ENCODE data around the gene TIMM44. TPM values are rescaled to one million over a fixed set of nuclear protein-coding genes. Genes with fewer than 3 reads are reported as not detected.

Gene TIMM44
- total RNA-seq, 4 donors from 2014 or later, result 53.9 to 168 (median 94.1) TPM

DNA sequence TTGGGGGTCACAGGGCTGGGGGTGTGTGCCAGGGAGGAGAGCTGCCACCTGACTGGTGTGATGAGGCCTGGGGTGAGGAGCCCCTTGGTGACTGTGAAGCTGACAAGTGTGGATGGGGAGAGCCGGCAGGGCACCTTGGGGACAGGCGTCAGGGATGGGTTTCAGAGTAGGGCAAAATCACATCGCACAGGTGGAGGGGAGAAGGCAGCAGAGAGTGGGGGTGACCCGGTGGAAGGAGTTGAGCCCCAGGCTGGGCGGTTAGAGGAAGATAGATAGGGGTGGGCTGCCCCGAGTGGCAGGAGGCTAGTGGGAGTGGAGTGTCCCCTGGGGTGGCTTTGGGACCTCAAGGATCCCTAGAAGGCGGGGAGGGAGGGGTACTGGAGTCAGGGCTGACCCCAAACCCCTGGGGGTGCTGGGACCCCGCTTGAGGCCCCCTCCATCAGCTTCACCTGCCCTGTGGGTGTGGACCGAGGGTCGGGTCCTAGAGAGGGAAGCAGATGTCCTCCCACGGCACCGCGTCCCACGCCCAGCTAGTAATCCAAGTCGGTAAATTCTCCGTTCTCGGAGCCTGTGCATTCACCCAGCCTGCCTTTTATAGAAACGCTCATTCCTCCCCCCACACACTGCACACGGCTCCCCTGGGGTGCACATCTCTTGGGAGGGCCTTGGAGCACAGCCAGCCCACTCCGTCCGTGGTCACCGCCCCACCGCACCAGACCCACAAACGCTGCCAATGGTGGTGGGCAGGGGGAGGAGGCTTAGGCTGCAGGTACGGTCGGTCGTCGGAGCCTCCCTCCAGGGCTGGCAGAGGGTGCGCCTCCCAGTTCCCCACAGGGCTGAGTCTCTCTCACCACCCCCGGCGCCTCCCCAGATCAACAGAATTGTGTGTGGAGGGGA is 19.9 kb downstream of the TIMM44 start:
- no peak overlapping the region for H3K4me3 ChIP-seq
- no peaks in the 10 kb centered on the region for H3K9me3 ChIP-seq
- H3K36me3 ChIP-seq, result peaks cover 0 to 11% of the 10 kb centered on the region in 2 donors
- in situ Hi-C loops (cut with MboI; ENCODE audit: low sequenced_read_pairs in 4 of 4), result no loop called here
- H3K27me3 ChIP-seq, result peaks cover 5 to 16% (median 6%) of the 10 kb centered on the region in 3 donors
- intact Hi-C loops (cut with DNase I; ENCODE audit: low total_unique reads), result no loop called here
- H3K4me1 ChIP-seq, result peaks cover 19 to 37% of the 10 kb centered on the region in 2 donors
- no peak for DNase-seq
- ATAC-seq, result no peak
- H3K27ac ChIP-seq, result no peak overlapping the region
- TF ChIP-seq POLR2A (IDR thresholded peaks at IDR 0.05), result no peak
- TF ChIP-seq, protein P1, sequence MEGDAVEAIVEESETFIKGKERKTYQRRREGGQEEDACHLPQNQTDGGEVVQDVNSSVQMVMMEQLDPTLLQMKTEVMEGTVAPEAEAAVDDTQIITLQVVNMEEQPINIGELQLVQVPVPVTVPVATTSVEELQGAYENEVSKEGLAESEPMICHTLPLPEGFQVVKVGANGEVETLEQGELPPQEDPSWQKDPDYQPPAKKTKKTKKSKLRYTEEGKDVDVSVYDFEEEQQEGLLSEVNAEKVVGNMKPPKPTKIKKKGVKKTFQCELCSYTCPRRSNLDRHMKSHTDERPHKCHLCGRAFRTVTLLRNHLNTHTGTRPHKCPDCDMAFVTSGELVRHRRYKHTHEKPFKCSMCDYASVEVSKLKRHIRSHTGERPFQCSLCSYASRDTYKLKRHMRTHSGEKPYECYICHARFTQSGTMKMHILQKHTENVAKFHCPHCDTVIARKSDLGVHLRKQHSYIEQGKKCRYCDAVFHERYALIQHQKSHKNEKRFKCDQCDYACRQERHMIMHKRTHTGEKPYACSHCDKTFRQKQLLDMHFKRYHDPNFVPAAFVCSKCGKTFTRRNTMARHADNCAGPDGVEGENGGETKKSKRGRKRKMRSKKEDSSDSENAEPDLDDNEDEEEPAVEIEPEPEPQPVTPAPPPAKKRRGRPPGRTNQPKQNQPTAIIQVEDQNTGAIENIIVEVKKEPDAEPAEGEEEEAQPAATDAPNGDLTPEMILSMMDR (IDR thresholded peaks at IDR 0.05 in 4 of 5, conservative IDR thresholded peaks at IDR 0.05 in 1 of 5), result no peak

DNA sequence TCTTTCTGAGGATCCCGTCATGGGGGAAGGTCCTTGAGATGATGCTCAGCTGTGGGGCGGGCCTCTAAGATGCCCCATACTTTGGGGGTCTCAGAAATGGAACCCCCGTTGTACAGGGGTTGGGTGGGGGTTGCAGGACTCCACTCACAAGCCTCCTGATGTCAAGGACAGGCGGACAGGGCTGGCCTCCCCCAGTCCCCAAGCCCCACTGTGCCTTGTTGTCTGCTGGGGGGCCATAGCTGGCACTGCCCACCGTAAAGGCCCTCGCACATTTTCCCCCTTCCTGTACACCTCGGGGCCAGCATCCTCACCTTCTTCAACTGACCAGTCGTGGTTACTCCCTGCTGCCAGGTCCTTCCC is 20.6 kb downstream of the TIMM44 start:
- TF ChIP-seq POLR2A (IDR thresholded peaks at IDR 0.05), result no peak
- TF ChIP-seq, protein P1 (IDR thresholded peaks at IDR 0.05 in 4 of 5, conservative IDR thresholded peaks at IDR 0.05 in 1 of 5), result no peak
- no peak for DNase-seq
- peaks cover 0 to 11% of the 10 kb centered on the region in 2 donors for H3K36me3 ChIP-seq
- no peak overlapping the region for H3K4me3 ChIP-seq
- no peak overlapping the region for H3K27ac ChIP-seq
- in situ Hi-C loops (cut with MboI; ENCODE audit: low sequenced_read_pairs in 4 of 4) (no loop called here), intact Hi-C loops (cut with DNase I; ENCODE audit: low total_unique reads) (no loop called here)
- H3K9me3 ChIP-seq, result no peaks in the 10 kb centered on the region
- peaks cover 12 to 23% (median 13%) of the 10 kb centered on the region in 3 donors for H3K27me3 ChIP-seq
- H3K4me1 ChIP-seq, result peaks cover 15 to 34% of the 10 kb centered on the region in 2 donors
- ATAC-seq, result no peak

DNA sequence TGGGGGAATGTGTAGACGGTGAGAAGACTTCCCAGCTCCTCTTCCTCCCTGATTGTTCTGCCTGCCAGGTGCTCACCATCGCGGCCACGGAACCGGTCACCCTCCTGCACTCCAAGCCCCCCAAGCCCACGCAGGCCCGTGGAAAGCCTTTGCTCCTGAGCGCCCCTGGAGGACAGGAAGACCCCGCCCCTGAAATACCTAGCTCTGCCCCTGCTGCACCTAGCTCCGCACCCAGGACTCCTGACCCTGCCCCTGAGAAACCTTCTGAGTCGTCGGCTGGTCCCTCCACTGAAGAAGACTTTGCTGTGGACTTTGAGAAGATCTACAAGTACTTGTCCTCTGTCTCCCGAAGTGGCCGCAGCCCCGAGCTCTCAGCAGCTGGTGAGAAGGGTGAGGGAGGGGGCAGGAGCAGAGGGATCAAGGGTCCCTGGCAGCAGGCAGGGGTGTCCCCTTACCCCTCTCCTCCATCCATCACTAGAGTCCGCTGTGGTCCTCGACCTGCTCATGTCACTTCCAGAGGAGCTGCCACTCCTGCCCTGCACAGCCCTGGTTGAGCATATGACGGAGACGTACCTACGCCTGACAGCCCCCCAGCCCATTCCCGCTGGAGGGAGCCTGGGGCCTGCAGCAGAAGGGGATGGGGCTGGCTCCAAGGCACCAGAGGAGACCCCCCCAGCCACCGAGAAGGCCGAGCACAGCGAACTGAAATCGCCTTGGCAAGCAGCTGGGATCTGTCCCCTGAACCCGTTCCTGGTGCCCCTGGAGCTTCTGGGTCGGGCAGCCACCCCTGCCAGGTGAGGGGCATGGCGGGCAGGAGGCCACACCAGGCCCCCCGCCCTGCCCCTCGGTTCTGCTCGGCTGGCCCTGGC is 21.3 kb downstream of the TIMM44 start:
- intact Hi-C loops (cut with DNase I; ENCODE audit: low total_unique reads), result no loop called here
- TF ChIP-seq POLR2A (IDR thresholded peaks at IDR 0.05), result no peak
- TF ChIP-seq, protein P1 (IDR thresholded peaks at IDR 0.05 in 4 of 5, conservative IDR thresholded peaks at IDR 0.05 in 1 of 5), result no peak
- Histone ChIP-seq H3K9me3 (no peaks in the 10 kb centered on the region), H3K27me3 (peaks cover 16 to 29% (median 19%) of the 10 kb centered on the region in 3 donors), H3K36me3 (peaks cover 0 to 11% of the 10 kb centered on the region in 2 donors), H3K4me1 (peaks cover 16 to 33% of the 10 kb centered on the region in 2 donors), H3K27ac (no peak overlapping the region), H3K4me3 (peak overlapping the region in 1 of 4 donors; percentile 67)
- ATAC-seq, result no peak
- no peak for DNase-seq
- in situ Hi-C loops (cut with MboI; ENCODE audit: low sequenced_read_pairs in 4 of 4), result no loop called here

DNA sequence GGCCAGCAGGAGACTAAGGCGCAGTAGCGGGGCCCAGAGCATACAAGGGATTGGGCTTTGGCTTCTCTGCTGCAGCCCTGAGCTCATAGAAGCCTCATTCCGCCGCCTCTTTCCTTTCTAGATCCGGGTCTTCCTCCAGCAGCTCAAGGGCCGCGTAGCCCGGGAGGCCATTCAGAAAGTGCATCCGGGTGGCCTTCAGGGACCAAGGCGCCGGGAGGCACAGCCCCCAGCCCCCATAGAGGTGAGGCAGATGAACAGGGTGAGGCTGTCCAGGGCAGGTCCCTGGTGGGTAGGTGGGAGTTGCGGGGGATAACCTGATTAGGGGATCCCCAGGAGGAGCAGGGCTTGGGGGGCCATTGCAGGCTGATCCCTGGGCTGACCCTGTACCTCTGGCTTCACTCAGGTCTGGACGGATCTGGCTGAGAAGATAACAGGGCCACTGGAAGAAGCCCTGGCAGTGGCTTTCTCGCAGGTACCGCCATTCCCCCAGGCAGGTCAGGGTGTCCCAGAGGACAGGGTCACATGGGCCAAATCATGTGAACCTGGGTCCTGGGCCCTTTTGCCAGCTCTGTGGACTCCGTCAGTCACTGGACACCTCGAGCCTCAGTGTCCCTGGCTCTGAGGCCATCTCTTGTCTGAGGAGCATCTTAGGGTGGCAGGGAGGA is 22.0 kb downstream of the TIMM44 start:
- Histone ChIP-seq H3K9me3 (no peaks in the 10 kb centered on the region), H3K27ac (peak overlapping the region; percentile 62 to 95 (median 86)), H3K36me3 (peaks cover 0 to 11% of the 10 kb centered on the region in 2 donors), H3K4me1 (peaks cover 16 to 32% of the 10 kb centered on the region in 2 donors), H3K4me3 (peak overlapping the region; percentile 53 to 95 (median 70)), H3K27me3 (peaks cover 20 to 37% (median 25%) of the 10 kb centered on the region in 3 donors)
- in situ Hi-C loops (cut with MboI; ENCODE audit: low sequenced_read_pairs in 4 of 4) (no loop called here), intact Hi-C loops (cut with DNase I; ENCODE audit: low total_unique reads) (no loop called here)
- TF ChIP-seq POLR2A (IDR thresholded peaks at IDR 0.05), result no peak
- TF ChIP-seq, protein P1 (IDR thresholded peaks at IDR 0.05 in 4 of 5, conservative IDR thresholded peaks at IDR 0.05 in 1 of 5), result no peak
- DNase-seq, result no peak
- ATAC-seq, result no peak

Data from gastrocnemius medialis (tissue), 4 donors.